Measurements from ENCODE around the gene GMDS.

Gene GMDS

GRCh38 chr6:1941534-1941933 lies 303.9 kb downstream of the GMDS start:
- no peak for DNase-seq (ENCODE audit: low read depth, low spot score)
- Histone ChIP-seq H3K36me3 (ENCODE audit: control insufficient read depth, insufficient read depth, low read length) (no peaks in the 10 kb centered on the region), H3K27me3 (ENCODE audit: control insufficient read depth, insufficient read depth, low read length) (no peaks in the 10 kb centered on the region), H3K4me3 (ENCODE audit: low read length) (no peak overlapping the region), H3K4me1 (ENCODE audit: control insufficient read depth, insufficient read depth, low read length) (no peaks in the 10 kb centered on the region), H3K9me3 (ENCODE audit: control insufficient read depth, insufficient read depth, low read length) (no peaks in the 10 kb centered on the region; the same call in 1 of the 2 replicates), H3K27ac (ENCODE audit: low read length) (no peak overlapping the region)
- WGBS (ENCODE audit: insufficient coverage, insufficient read length) = no CpG with 5 or more reads among the region's 4 CpGs

GRCh38 chr6:1940381-1940780 lies 305.0 kb downstream of the GMDS start:
- Histone ChIP-seq H3K4me1 (ENCODE audit: control insufficient read depth, insufficient read depth, low read length) (no peaks in the 10 kb centered on the region), H3K27ac (ENCODE audit: low read length) (no peak overlapping the region), H3K9me3 (ENCODE audit: control insufficient read depth, insufficient read depth, low read length) (no peaks in the 10 kb centered on the region), H3K4me3 (ENCODE audit: low read length) (no peak overlapping the region), H3K27me3 (ENCODE audit: control insufficient read depth, insufficient read depth, low read length) (no peaks in the 10 kb centered on the region), H3K36me3 (ENCODE audit: control insufficient read depth, insufficient read depth, low read length) (no peaks in the 10 kb centered on the region)
- DNase-seq (ENCODE audit: low read depth, low spot score) = no peak
- WGBS (ENCODE audit: insufficient coverage, insufficient read length) = no CpG with 5 or more reads among the region's 2 CpGs

- Histone ChIP-seq H3K27me3 (ENCODE audit: control insufficient read depth, insufficient read depth, low read length) (no peaks in the 10 kb centered on the region), H3K27ac (ENCODE audit: low read length) (no peak overlapping the region), H3K4me1 (ENCODE audit: control insufficient read depth, insufficient read depth, low read length) (no peaks in the 10 kb centered on the region), H3K9me3 (ENCODE audit: control insufficient read depth, insufficient read depth, low read length) (no peaks in the 10 kb centered on the region), H3K4me3 (ENCODE audit: low read length) (no peak overlapping the region), H3K36me3 (ENCODE audit: control insufficient read depth, insufficient read depth, low read length) (no peaks in the 10 kb centered on the region)
- WGBS (ENCODE audit: insufficient coverage, insufficient read length) = no CpG with 5 or more reads among the region's 4 CpGs
- DNase-seq (ENCODE audit: low read depth, low spot score) = no peak
These were observed 312.1 kb downstream of the GMDS start for GRCh38 chr6:1933292-1933691.

- H3K4me3 ChIP-seq (ENCODE audit: low read length) = no peak overlapping the region
- no peak for DNase-seq (ENCODE audit: low read depth, low spot score)
- no peaks in the 10 kb centered on the region for H3K4me1 ChIP-seq (ENCODE audit: control insufficient read depth, insufficient read depth, low read length)
- WGBS (ENCODE audit: insufficient coverage, insufficient read length) = no CpG with 5 or more reads among the region's 5 CpGs
- no peaks in the 10 kb centered on the region for H3K9me3 ChIP-seq (ENCODE audit: control insufficient read depth, insufficient read depth, low read length)
- no peak overlapping the region for H3K27ac ChIP-seq (ENCODE audit: low read length)
- H3K36me3 ChIP-seq (ENCODE audit: control insufficient read depth, insufficient read depth, low read length) = no peaks in the 10 kb centered on the region
- no peaks in the 10 kb centered on the region for H3K27me3 ChIP-seq (ENCODE audit: control insufficient read depth, insufficient read depth, low read length)
These were observed 313.6 kb downstream of the GMDS start for GRCh38 chr6:1931817-1932216.

GRCh38 chr6:1930356-1930755 lies 315.0 kb downstream of the GMDS start:
- DNase-seq (ENCODE audit: low read depth, low spot score) = no peak
- no peaks in the 10 kb centered on the region for H3K9me3 ChIP-seq (ENCODE audit: control insufficient read depth, insufficient read depth, low read length)
- WGBS (ENCODE audit: insufficient coverage, insufficient read length) = no CpG with 5 or more reads among the region's 2 CpGs
- no peaks in the 10 kb centered on the region for H3K36me3 ChIP-seq (ENCODE audit: control insufficient read depth, insufficient read depth, low read length)
- no peaks in the 10 kb centered on the region for H3K27me3 ChIP-seq (ENCODE audit: control insufficient read depth, insufficient read depth, low read length)
- peaks cover 3% of the 10 kb centered on the region for H3K4me1 ChIP-seq (ENCODE audit: control insufficient read depth, insufficient read depth, low read length)
- no peak overlapping the region for H3K27ac ChIP-seq (ENCODE audit: low read length)
- no peak overlapping the region for H3K4me3 ChIP-seq (ENCODE audit: low read length)

GRCh38 chr6:1929931-1930330 lies 315.5 kb downstream of the GMDS start:
- no peaks in the 10 kb centered on the region for H3K27me3 ChIP-seq (ENCODE audit: control insufficient read depth, insufficient read depth, low read length)
- peaks cover 3% of the 10 kb centered on the region for H3K4me1 ChIP-seq (ENCODE audit: control insufficient read depth, insufficient read depth, low read length)
- no CpG with 5 or more reads among the region's 9 CpGs for WGBS (ENCODE audit: insufficient coverage, insufficient read length)
- no peak overlapping the region for H3K27ac ChIP-seq (ENCODE audit: low read length)
- DNase-seq (ENCODE audit: low read depth, low spot score) = no peak
- no peaks in the 10 kb centered on the region for H3K9me3 ChIP-seq (ENCODE audit: control insufficient read depth, insufficient read depth, low read length)
- H3K36me3 ChIP-seq (ENCODE audit: control insufficient read depth, insufficient read depth, low read length) = no peaks in the 10 kb centered on the region
- no peak overlapping the region for H3K4me3 ChIP-seq (ENCODE audit: low read length)

- H3K4me3 ChIP-seq (ENCODE audit: low read length) = no peak overlapping the region
- no CpG with 5 or more reads among the region's 10 CpGs for WGBS (ENCODE audit: insufficient coverage, insufficient read length)
- H3K9me3 ChIP-seq (ENCODE audit: control insufficient read depth, insufficient read depth, low read length) = no peaks in the 10 kb centered on the region
- peaks cover 3% of the 10 kb centered on the region for H3K4me1 ChIP-seq (ENCODE audit: control insufficient read depth, insufficient read depth, low read length)
- DNase-seq (ENCODE audit: low read depth, low spot score) = no peak
- H3K27ac ChIP-seq (ENCODE audit: low read length) = no peak overlapping the region
- no peaks in the 10 kb centered on the region for H3K27me3 ChIP-seq (ENCODE audit: control insufficient read depth, insufficient read depth, low read length)
- H3K36me3 ChIP-seq (ENCODE audit: control insufficient read depth, insufficient read depth, low read length) = no peaks in the 10 kb centered on the region
These were observed 319.5 kb downstream of the GMDS start for GRCh38 chr6:1925743-1926430.

- H3K36me3 ChIP-seq (ENCODE audit: control insufficient read depth, insufficient read depth, low read length) = no peaks in the 10 kb centered on the region
- H3K27ac ChIP-seq (ENCODE audit: low read length) = no peak overlapping the region
- no peak overlapping the region for H3K4me3 ChIP-seq (ENCODE audit: low read length)
- WGBS (ENCODE audit: insufficient coverage, insufficient read length) = no CpG with 5 or more reads among the region's 14 CpGs
- H3K27me3 ChIP-seq (ENCODE audit: control insufficient read depth, insufficient read depth, low read length) = no peaks in the 10 kb centered on the region
- no peaks in the 10 kb centered on the region for H3K9me3 ChIP-seq (ENCODE audit: control insufficient read depth, insufficient read depth, low read length)
- H3K4me1 ChIP-seq (ENCODE audit: control insufficient read depth, insufficient read depth, low read length) = peaks cover 3% of the 10 kb centered on the region
- no peak for DNase-seq (ENCODE audit: low read depth, low spot score)
These were observed 322.0 kb downstream of the GMDS start for GRCh38 chr6:1923449-1923848.

GRCh38 chr6:1917626-1918371 lies 327.6 kb downstream of the GMDS start:
- WGBS (ENCODE audit: insufficient coverage, insufficient read length) = no CpG with 5 or more reads among the region's 9 CpGs
- no peaks in the 10 kb centered on the region for H3K36me3 ChIP-seq (ENCODE audit: control insufficient read depth, insufficient read depth, low read length)
- DNase-seq (ENCODE audit: low read depth, low spot score) = no peak
- no peak overlapping the region for H3K4me3 ChIP-seq (ENCODE audit: low read length)
- no peak overlapping the region for H3K27ac ChIP-seq (ENCODE audit: low read length)
- H3K4me1 ChIP-seq (ENCODE audit: control insufficient read depth, insufficient read depth, low read length) = no peaks in the 10 kb centered on the region
- H3K27me3 ChIP-seq (ENCODE audit: control insufficient read depth, insufficient read depth, low read length) = no peaks in the 10 kb centered on the region
- no peaks in the 10 kb centered on the region for H3K9me3 ChIP-seq (ENCODE audit: control insufficient read depth, insufficient read depth, low read length)

GRCh38 chr6:1916334-1917070 lies 328.9 kb downstream of the GMDS start:
- no peaks in the 10 kb centered on the region for H3K36me3 ChIP-seq (ENCODE audit: control insufficient read depth, insufficient read depth, low read length)
- no peaks in the 10 kb centered on the region for H3K27me3 ChIP-seq (ENCODE audit: control insufficient read depth, insufficient read depth, low read length)
- no peak for DNase-seq (ENCODE audit: low read depth, low spot score)
- no peak overlapping the region for H3K4me3 ChIP-seq (ENCODE audit: low read length)
- no CpG with 5 or more reads among the region's 8 CpGs for WGBS (ENCODE audit: insufficient coverage, insufficient read length)
- no peak overlapping the region for H3K27ac ChIP-seq (ENCODE audit: low read length)
- H3K9me3 ChIP-seq (ENCODE audit: control insufficient read depth, insufficient read depth, low read length) = no peaks in the 10 kb centered on the region
- H3K4me1 ChIP-seq (ENCODE audit: control insufficient read depth, insufficient read depth, low read length) = no peaks in the 10 kb centered on the region
